ENCODE results near the gene SLC39A11.

GRCh38 chr17:72852277-72852938 lies 240.1 kb downstream of the SLC39A11 start:
- TF ChIP-seq EZH2 (IDR thresholded peaks at IDR 0.05; ENCODE audit: borderline replicate concordance, low read length) (no peak), CTCF (conservative IDR thresholded peaks at IDR 0.05 in 1 of 2, IDR thresholded peaks at IDR 0.05 in 1 of 2; ENCODE audit: extremely low read depth in 1 of 2, insufficient read depth in 1 of 2, low read depth in 1 of 2, low read length in 2 of 2) (no peak)
